Measurements from ENCODE around the gene BANF2.
"Not testable (repeated sequence)": the region's sequence is repeated elsewhere in the genome, so short reads cannot be mapped to it uniquely, and the experiment has no call there.

The BANF2 gene

GRCh38 chr20:17701826-17702225 is 2.1 kb downstream of the BANF2 start:
- H3K4me3 ChIP-seq (ENCODE audit: low read length): no peak overlapping the region
- no peak for TF ChIP-seq CTCF (conservative IDR thresholded peaks at IDR 0.05; ENCODE audit: low read length)
- DNase-seq (ENCODE audit: low read depth): no peak

DNA sequence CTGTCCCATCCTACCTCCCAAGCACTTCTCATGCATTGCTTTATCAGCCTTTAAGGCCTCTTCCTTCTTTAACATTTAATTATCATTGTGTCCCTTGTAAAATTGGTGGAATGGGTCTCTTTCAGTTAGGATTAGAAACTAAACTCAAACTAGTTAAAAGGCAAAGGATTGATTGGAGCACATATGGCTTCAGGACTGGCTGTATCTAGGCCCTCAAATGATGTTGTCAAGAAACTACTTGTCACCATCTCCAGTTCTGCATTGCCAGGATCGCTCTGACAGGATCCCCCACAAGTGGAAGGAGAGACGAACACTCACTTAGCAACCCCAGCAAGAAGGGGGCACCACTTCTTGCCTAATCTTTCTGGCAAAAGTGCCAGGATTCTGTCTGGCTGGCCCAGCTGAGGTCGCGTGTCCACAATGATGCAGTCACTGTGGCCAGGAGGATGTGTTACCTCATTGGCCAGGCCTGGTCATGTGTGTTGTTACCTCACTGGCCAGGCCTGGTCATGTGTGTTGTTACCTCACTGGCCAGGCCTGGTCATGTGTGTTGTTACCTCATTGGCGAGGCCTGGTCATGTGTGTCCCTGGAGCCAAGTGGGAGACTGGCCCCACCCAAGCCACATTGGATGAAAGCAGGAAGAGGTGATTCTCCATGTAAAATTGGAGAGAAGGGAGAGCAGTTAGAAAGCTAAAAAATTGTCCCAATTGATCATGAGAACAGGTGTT is 5.0 kb downstream of the BANF2 start:
- no peak for DNase-seq (ENCODE audit: low read depth)
- TF ChIP-seq CTCF (conservative IDR thresholded peaks at IDR 0.05; ENCODE audit: low read length): no peak
- no peak overlapping the region for H3K4me3 ChIP-seq (ENCODE audit: low read length)

- no peak for TF ChIP-seq CTCF (conservative IDR thresholded peaks at IDR 0.05; ENCODE audit: low read length)
- H3K4me3 ChIP-seq (ENCODE audit: low read length): no peak overlapping the region
- no peak for DNase-seq (ENCODE audit: low read depth)
Observed at GRCh38 chr20:17705916-17706315, 6.2 kb downstream of the BANF2 start.

DNA sequence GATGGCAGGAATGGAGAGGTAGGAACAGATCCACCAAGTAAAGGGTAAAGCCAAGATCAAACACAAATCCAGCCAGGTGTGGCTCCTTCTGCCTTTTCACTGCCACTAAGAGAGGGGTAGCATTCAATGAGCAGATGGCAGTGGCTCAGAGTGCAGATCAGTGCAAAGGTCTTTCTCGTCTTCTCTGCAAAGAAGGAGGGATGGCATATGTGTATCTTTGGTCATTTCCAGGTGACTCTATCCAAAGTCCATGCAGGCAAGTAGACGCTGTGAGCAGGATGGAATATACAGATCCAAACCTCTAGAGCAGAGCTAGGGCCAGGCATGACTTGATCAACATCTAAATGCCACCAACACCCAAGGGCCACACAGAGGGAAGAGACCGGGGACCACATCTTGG is 6.9 kb downstream of the BANF2 start:
- no peak for DNase-seq (ENCODE audit: low read depth)
- TF ChIP-seq CTCF (conservative IDR thresholded peaks at IDR 0.05; ENCODE audit: low read length): no peak
- H3K4me3 ChIP-seq (ENCODE audit: low read length): no peak overlapping the region

GRCh38 chr20:17707951-17708350 is 8.2 kb downstream of the BANF2 start:
- H3K4me3 ChIP-seq (ENCODE audit: low read length); DNase-seq (ENCODE audit: low read depth): not testable (repeated sequence)

- H3K4me3 ChIP-seq (ENCODE audit: low read length): no peak overlapping the region
- no peak for DNase-seq (ENCODE audit: low read depth)
- TF ChIP-seq CTCF (conservative IDR thresholded peaks at IDR 0.05; ENCODE audit: low read length): no peak
Observed at GRCh38 chr20:17708675-17709360, 9.1 kb downstream of the BANF2 start.

DNA sequence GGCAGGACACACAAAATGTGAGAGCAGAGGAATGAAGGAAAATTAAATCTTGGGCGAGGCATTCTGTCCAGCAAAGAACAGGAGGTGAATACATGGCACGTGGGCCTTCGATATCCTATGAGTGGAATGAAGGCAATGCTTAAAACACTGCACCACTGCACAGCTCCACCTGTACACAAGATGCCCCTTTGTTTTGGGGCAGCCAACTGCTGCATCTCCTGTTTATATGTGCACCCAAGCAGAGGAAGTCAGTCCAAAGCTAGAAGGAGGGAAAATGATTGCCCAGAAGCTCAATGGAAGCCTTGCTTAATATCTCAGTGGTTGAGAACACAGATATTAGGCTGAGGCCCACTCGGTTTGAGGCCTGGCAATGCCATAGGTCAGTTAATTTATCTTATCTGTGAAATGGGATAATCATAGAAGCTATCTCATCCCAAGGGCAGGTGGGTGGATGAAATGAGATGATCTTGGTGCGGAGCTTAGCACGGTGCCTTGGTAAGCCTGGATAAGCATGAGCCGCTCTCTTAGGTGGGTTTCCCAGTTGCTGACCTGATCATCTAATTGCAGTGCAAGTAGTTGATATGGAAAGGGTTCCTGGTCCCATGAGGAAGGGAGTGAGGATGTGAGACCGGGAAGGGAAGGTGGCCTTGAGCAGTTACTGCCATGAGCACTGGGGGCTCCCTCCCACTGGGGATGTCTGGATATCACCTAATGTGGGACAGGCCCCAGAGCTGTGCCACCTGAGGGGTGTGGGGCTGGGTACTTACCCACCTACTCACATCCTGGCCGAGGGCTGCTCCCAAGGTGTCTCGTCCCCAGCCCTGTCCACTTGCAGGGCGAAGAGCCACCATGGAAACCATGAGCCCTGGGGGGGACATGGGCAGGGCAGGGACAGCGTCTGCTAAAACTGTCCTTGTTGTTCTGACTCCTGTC is 9.9 kb downstream of the BANF2 start:
- DNase-seq (ENCODE audit: low read depth): no peak
- H3K4me3 ChIP-seq (ENCODE audit: low read length): no peak overlapping the region
- no peak for TF ChIP-seq CTCF (conservative IDR thresholded peaks at IDR 0.05; ENCODE audit: low read length)

Measured in AG10803 (cell line).